H7 (cell line): ENCODE measurements around the gene TACSTD2. TPM values are rescaled to one million over a fixed set of nuclear protein-coding genes. Genes with fewer than 3 reads are reported as not detected.
"Not testable (repeated sequence)": the region's sequence is repeated elsewhere in the genome, so short reads cannot be mapped to it uniquely, and the experiment has no call there.

Experiments
- DNase-seq: peaks from one replicate; pipeline ENCODE4 v3.0.0; 2012
- H3K27me3 ChIP-seq: 2 replicates; pipeline ENCODE4 v1.6.0; 2011; ENCODE audit warnings: mild to moderate bottlenecking, low read length; ENCODE audit not compliant: control insufficient read depth, insufficient read depth
- H3K36me3 ChIP-seq: replicated peaks from 2 replicates; pipeline ENCODE4 v1.5.1; 2011; ENCODE audit warnings: low read length; ENCODE audit not compliant: control insufficient read depth, insufficient read depth
- H3K4me3 ChIP-seq: 2 replicates; pipeline ENCODE4 v1.5.1; 2011; ENCODE audit warnings: low read depth, mild to moderate bottlenecking, control low read depth, low read length, moderate library complexity; ENCODE audit not compliant: insufficient read depth
- total RNA-seq: library from RNA; depleted of rRNA; stranded (reverse); fragments of >200 nt; shearing (Covaris generic); gene quantifications from 2 replicates; pipeline ENCODE4 v1.2.3, GENCODE V29; 2014

TACSTD2 gene
- total RNA-seq, 1 experiment from 2014 or later, result 0.14 TPM

DNA sequence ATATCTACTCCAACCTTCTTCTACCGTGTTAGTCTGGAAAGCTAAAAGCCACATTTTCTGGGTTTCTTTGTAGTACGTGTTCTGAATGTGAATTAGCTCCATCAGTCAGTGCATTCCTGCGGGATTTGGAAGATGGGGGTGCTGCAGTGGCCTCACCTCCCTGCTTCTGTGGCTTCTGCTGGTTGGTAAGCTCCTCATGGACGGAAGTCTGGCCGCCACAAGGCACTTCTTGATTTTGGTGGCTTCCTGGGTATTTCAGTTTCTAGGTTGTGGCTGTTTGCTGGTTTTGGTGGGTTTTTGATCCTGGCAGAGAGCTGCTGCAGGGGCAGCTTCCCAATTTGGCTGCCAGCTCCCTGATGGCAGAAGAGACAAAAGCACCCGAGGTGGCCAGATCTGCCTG is 20.9 kb upstream of the TACSTD2 start:
- Histone ChIP-seq H3K27me3 (no peaks in the 10 kb centered on the region; the same call in 1 of the 2 replicates), H3K36me3 (no peaks in the 10 kb centered on the region), H3K4me3 (no peak overlapping the region)
- DNase-seq, result no peak

DNA sequence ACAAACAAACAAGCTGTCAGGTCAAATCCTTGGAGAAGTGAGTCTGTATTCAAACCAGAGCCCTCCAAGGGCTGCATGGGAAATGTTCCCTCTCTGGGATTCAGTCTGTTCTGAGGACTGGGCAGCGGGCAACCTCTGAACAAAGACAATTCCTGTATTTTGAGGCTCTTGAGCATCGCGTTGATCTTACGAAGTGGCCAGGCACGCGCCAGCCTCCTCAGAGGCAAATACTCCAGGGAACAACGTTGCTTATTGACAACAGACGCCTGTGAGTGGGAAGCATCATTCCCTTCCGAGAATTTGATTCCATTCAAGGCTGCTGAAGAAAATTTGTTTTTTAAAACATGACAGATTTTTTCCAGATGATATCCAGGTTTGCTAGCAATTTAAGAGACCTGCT is 20.0 kb upstream of the TACSTD2 start:
- no peaks in the 10 kb centered on the region for H3K36me3 ChIP-seq
- H3K4me3 ChIP-seq, result no peak overlapping the region
- DNase-seq, result no peak
- no peaks in the 10 kb centered on the region; the same call in 1 of the 2 replicates for H3K27me3 ChIP-seq

DNA sequence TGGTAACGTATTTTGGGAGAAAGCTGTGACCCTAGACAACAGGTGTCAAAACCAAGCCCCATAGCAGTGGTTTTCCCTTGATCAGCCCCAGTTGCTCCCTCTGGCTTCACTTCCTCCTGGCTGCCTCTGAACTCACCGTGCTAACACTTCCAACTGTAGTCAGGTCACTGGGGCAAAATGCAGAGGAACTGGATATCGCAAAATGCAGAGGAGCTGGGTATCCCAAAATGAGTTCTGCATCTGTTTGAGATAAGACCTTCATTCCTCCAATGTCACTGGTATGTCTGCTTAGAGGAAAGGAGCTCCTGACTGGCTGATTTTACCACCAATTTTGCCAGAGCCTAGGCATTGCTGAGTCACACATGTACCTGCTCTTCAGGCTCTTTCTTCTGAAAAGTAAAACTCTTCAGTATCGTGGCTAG is 19.6 kb upstream of the TACSTD2 start:
- Histone ChIP-seq H3K4me3 (no peak overlapping the region), H3K27me3 (no peaks in the 10 kb centered on the region; the same call in 1 of the 2 replicates), H3K36me3 (no peaks in the 10 kb centered on the region)
- no peak for DNase-seq

DNA sequence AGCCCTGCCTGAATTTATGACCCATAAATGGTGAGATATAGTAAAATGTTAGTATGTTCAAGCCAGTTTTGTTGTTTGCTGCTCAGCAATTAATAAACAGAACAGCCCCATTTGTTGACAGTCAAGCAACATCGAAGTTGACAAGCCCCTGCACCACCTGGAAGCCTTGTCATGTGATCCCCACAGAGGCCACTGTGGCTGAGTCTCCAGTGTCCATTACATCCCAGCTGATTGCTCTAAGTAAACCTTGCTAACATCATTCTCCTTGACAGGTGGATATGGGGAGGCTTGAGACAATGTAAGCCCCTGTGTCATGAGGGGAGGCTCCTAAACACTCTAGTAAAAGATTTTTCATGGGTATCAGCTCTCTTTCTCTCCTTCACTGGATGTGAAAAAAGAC is 17.5 kb upstream of the TACSTD2 start:
- no peak overlapping the region for H3K4me3 ChIP-seq
- no peak for DNase-seq
- no peaks in the 10 kb centered on the region; the same call in 1 of the 2 replicates for H3K27me3 ChIP-seq
- H3K36me3 ChIP-seq, result no peaks in the 10 kb centered on the region

DNA sequence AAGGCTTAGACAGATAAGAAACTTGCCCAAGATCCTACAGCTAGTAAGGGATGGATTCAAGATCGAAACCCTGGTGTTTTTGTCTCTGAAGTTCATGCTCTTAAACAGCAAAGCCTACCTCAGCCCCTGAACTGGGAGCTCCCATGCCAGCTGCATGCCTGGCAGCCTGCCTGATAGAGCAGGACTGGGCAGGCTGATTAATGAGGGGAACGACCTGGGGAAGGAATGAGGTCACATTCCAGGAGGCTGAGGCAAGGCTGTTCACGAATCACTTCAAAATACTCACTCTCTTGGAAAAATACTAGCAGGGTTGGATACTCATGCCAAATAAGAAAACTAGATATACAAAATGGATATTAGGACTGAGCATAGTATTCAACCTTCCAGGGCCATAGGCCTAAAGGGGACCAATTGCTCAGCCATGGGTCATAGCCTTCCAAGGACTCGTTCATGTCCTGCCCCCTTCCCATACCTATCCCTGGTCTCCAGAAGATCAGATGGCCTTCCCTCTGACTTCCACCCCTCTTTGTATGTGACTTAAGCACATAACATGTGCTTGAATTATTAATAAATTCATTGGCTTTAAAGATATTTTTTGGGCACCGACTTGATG is 15.6 kb upstream of the TACSTD2 start:
- Histone ChIP-seq H3K27me3 (no peaks in the 10 kb centered on the region; the same call in 1 of the 2 replicates), H3K36me3 (no peaks in the 10 kb centered on the region), H3K4me3 (no peak overlapping the region)
- DNase-seq, result no peak

DNA sequence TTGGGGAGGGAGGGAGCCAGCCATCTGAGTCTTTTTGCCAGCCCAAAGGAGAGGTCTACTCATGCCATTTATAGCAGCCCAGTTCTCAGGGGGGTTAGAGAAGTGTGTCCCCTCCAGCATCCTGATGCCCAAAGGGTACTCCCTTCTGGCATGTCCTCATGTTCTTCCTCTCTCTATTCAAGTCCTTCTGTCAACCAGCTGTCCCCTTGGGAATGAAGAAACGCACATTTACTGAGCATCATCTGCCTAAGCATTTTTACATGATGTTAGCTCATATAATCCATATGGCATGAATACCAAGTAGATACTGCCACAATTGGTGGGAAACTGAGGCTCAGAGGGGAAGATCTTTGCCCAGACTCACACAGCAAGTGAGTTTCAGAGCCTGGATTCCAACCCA is 14.8 kb upstream of the TACSTD2 start:
- Histone ChIP-seq H3K27me3 (no peaks in the 10 kb centered on the region; the same call in 1 of the 2 replicates), H3K36me3 (no peaks in the 10 kb centered on the region), H3K4me3 (no peak overlapping the region)
- DNase-seq, result no peak

DNA sequence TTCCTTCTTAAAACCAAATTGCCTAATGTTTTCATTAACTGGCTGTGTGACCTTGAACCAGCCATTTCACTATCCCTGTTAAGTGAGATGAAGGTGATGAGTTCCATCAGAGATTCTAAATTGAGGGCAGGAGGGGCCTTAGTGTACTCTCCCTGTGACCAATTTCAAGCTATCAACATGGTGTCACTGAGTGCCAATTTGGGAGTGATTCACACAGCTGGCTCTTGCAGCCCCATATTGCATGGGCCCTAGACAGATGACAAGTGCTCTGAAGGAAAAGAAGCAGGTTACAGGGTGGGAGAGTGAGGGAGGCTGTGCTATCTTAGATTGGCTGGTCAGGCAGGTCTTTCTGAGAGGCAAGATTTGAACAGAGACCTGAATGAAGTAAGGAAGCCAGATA is 13.0 kb upstream of the TACSTD2 start:
- Histone ChIP-seq H3K36me3 (no peaks in the 10 kb centered on the region), H3K27me3 (no peaks in the 10 kb centered on the region; the same call in 1 of the 2 replicates), H3K4me3 (no peak overlapping the region)
- DNase-seq, result no peak

DNA sequence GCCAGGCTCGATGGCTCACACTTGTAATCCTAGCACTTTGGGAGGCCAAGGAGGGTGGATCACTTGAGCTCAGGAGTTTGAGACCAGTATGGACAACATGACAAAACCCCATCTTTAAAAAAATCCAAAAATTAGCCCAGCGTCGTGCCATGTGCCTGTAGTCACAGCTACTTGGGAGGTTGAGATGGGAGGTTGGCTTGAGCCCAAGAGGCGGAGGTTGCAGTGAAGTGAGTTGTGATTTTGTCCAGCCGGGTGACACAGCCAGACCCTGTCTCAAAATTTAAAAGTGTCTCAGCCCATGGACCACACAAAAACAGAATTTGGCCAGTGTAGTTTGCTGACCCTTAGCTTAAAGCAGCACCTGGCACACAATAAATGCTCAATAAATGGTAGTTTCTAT is 11.3 kb upstream of the TACSTD2 start:
- no peaks in the 10 kb centered on the region; the same call in 1 of the 2 replicates for H3K27me3 ChIP-seq
- H3K4me3 ChIP-seq, result no peak overlapping the region
- H3K36me3 ChIP-seq, result no peaks in the 10 kb centered on the region
- DNase-seq, result no peak

DNA sequence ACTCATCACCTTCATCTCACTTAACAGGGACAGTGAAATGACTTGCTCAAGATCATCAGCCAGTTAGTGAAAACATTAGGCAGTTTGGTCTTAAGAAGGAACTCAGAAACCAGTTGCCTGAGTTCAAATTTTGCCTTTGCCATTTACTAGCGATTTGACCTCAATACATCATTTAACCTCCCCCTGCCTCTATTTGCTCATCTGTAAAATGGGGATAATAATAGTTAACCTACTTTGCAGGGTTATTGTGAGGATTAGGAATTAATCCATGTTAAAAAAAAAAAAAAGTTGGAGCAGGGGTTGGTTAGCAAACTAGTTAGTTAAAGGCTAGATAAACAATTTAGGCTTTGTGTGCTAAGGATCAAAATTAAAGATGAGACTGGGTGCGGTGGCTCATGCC is 10.6 kb upstream of the TACSTD2 start:
- no peaks in the 10 kb centered on the region for H3K36me3 ChIP-seq
- H3K4me3 ChIP-seq, result no peak overlapping the region
- no peak for DNase-seq
- H3K27me3 ChIP-seq, result no peaks in the 10 kb centered on the region; the same call in 1 of the 2 replicates

DNA sequence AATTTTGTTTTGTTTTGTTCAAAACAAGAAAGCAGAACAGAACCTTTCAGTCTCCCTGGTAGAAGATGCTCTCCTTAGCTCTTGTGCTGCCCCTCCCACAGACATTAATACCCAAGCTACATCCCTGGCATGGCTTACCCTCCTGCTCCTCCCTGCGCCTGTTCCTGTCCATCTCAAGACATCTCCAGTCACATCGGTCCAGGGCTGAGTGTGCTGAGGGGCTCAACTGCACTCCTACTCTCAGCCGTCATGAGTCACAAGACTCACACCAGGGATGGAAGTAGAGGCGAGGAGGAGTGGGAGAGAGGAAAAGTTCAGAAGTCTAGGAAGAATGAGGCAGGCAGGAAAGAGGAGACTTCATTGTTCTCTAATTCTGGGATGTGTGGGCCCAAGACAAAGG is 9.2 kb upstream of the TACSTD2 start:
- Histone ChIP-seq H3K36me3 (no peaks in the 10 kb centered on the region), H3K27me3 (no peaks in the 10 kb centered on the region; the same call in 1 of the 2 replicates), H3K4me3 (no peak overlapping the region)
- DNase-seq, result no peak

DNA sequence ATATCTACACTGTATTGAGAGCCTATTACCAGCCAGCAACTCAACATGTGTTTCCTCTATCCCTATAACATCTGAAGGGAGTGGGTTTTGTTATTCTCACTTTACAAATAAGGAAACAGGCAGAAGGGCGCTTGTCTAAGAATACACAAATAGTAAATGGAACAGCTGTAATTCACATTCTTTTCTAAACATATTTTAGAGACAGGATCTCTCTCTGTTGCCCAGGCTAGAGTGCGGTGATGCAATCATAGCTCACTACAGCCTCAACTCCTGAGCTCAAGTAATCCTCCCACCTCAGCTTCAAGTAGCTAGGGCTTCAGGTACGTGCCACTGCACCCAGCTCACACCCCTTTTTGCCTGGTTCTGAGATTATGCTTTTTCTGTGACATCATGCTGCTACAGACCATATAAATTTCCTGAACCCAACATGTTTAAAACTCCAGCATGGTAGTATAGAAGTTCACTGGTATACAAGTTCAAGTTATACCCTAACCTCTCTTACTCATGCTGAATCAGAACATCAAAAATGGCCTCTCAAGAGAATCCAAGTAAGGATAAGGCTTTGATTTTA is 8.6 kb upstream of the TACSTD2 start:
- Histone ChIP-seq H3K36me3 (no peaks in the 10 kb centered on the region), H3K27me3 (no peaks in the 10 kb centered on the region; the same call in 1 of the 2 replicates), H3K4me3 (no peak overlapping the region)
- no peak for DNase-seq

DNA sequence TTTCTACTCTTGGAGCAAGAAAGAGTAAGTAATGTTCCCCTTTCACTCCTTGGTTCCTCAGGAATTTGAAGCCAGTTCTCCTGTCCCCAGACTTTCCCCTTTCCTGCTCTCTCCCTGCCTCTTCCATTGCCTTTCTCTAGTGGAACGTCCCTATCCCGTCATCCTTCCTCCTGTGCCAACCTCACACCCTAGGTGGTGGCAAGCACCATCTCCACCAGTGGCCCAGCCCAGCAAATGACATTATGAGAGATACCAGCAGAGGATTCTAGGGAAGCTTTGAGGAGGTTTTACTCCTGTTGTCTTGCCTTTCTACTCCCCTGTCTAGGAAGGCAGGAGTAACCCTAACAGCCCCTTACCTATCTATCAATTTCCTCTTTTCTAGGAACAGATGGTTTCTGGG is 8.1 kb upstream of the TACSTD2 start:
- no peak for DNase-seq
- Histone ChIP-seq H3K4me3 (no peak overlapping the region), H3K36me3 (no peaks in the 10 kb centered on the region), H3K27me3 (no peaks in the 10 kb centered on the region; the same call in 1 of the 2 replicates)

DNA sequence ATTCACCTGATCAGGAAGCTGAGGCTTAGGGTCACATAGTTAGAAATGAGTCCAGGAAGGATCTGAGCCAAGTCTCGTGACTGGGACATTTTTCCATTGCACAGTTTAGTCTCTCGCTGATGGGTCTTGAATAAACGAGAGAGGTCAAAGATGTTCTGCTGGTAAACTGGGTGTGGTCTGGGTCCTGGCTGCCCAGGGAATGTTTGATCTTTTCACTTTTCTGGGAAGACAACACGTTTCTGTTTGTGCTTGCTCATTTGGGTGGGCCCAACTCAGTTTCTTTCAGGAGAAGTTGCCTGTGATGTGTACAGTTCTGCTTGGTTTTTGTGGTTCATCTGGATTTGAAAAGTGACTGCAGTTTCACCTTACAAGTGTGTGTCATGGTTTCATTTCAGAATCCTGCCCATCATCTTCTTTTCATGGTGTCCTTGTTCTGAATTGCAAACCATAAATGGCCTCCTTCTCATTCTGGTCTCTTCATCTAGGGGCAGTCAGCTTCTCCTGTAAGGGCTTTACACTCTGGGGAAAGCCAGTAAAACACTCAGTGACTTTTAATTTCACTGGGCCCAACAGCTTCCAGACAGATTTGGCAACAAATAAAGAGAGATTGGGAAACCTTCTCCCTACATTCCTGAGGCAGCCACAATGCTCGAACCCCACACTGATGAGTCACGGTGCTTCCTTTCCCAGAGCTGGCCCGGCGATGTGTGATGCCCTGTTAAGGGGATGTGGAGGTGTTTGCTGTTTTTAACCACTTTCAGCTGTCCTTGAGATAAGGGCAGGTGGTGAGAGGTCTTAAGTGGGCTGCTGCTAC is 7.2 kb upstream of the TACSTD2 start:
- Histone ChIP-seq H3K36me3 (no peaks in the 10 kb centered on the region), H3K27me3 (no peaks in the 10 kb centered on the region; the same call in 1 of the 2 replicates), H3K4me3 (no peak overlapping the region)
- DNase-seq, result no peak

DNA sequence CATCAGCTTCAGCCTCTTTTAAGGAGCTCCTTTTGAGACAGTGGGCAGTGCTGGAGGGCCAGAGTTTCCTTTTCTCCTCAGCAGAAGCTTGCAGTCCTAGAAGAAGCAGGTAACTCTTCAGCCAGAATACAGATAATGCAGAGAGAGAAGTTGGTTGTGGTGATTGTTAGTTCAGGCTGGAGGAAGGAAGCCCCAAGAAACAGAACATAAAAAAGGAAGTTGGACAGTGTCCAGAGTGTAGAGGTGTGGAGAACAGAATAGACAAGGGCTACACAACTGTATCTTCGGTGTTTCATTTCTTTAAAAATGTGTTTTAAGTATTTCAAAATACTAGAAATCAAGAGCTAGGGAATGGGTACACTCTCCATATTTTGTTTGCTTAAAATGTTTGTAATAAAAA is 6.4 kb upstream of the TACSTD2 start:
- Histone ChIP-seq H3K4me3 (no peak overlapping the region), H3K36me3 (no peaks in the 10 kb centered on the region), H3K27me3 (peaks cover 2% of the 10 kb centered on the region)
- DNase-seq, result no peak

DNA sequence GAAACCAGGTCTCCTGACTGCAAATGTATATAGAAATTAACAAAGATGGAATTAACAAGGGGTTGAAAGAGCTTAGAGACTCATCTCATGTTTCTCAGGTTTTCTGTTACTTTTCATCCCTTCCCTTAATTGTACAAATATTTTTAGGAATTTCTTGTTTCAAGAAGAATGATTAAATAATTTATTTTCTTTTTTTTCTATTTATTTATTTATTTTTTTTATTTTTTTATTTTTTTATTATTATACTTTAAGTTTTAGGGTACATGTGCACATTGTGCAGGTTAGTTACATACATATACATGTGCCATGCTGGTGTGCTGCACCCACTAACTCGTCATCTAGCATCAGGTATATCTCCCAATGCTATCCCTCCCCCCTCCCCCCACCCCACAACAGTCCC is 5.1 kb upstream of the TACSTD2 start:
- H3K27me3 ChIP-seq, result peaks cover 15% of the 10 kb centered on the region
- DNase-seq, H3K4me3 ChIP-seq, H3K36me3 ChIP-seq: not testable (repeated sequence)
